ENCODE measurements around the gene ZCCHC7. TPM values are rescaled to one million over a fixed set of nuclear protein-coding genes. Genes with fewer than 3 reads are reported as not detected.
A peak's percentile ranks its signal among the peaks of the same experiment; 100 is the strongest.
"Not testable (repeated sequence)": the region's sequence is repeated elsewhere in the genome, so short reads cannot be mapped to it uniquely, and the experiment has no call there.

Gene ZCCHC7
- total RNA-seq, result 10 to 100 TPM; 12.1 to 19.1 (median 15.6) TPM

DNA sequence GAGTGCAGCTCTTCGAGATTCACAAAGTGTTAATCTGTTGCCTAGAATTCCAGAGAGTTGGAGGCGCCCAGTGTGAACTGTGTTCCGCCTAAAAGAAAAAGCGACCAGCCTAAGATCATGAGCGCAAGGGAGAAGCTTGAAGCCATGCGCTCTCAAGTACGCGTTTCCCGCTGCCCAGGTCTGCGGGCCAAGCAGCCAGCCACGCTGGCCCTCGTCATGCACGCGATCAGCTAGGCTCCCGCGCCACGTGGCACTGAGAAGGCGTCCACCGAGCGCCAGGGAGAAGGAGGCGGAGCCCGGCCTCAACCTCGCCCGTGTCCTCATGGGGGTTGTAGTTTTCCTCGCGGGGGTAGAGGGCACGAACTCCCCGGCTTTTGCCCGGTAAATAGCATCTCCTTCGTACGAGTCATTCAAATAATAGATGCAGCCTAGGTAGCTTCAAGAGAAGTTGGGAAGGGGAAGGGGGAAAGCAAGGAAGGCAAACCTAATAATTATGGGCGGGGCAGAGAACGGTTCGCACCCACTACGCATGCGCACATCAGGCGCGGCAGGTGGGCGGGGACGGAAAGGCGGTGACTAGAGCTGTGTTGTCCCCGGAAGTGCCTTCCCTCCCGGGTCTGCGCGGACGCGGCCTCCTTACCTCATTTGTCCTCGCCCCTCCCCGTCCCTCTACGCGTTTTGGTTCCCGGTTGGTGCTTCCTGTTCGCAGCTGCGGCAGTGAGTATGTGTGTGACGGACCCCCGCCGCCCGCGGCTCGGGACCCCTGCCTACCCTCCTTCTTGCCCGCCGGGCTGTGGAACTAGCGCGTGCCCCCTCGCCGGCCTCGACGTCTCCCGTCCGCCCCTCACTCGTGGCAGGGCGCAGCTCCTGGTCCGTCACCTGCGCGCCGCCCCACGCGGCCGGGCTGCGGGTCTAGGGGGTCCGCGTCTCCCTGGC is at the start of gene ZCCHC7:
Gene ZCCHC7, plus strand, starts transcription at position 668 of the 936 bp plus-strand sequence.
- TF ChIP-seq POLR2A (IDR thresholded peaks at IDR 0.05; ENCODE audit: low read depth), result peak; percentile 53
- peak; percentile 81 to 94 for TF ChIP-seq POLR2AphosphoS5 (IDR thresholded peaks at IDR 0.05)
- TF ChIP-seq, protein P1, sequence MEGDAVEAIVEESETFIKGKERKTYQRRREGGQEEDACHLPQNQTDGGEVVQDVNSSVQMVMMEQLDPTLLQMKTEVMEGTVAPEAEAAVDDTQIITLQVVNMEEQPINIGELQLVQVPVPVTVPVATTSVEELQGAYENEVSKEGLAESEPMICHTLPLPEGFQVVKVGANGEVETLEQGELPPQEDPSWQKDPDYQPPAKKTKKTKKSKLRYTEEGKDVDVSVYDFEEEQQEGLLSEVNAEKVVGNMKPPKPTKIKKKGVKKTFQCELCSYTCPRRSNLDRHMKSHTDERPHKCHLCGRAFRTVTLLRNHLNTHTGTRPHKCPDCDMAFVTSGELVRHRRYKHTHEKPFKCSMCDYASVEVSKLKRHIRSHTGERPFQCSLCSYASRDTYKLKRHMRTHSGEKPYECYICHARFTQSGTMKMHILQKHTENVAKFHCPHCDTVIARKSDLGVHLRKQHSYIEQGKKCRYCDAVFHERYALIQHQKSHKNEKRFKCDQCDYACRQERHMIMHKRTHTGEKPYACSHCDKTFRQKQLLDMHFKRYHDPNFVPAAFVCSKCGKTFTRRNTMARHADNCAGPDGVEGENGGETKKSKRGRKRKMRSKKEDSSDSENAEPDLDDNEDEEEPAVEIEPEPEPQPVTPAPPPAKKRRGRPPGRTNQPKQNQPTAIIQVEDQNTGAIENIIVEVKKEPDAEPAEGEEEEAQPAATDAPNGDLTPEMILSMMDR (IDR thresholded peaks at IDR 0.05), result no peak
- no peak for TF ChIP-seq EP300 (IDR thresholded peaks at IDR 0.05)
- Histone ChIP-seq H3K9me3 (no peaks in the 10 kb centered on the region), H3K36me3 (no peaks in the 10 kb centered on the region), H3K4me1 (peaks cover 9 to 30% (median 20%) of the 10 kb centered on the region in 4 donors), H3K4me3 (peak within 1 kb of the TSS; percentile 59 to 94 (median 90)), H3K27ac (replicated peaks in 1 of 4) (peak within 1 kb of the TSS; percentile 86 to 96 (median 92)), H3K27me3 (no peaks in the 10 kb centered on the region)
- 5% methylated on average over 53 of the region's 82 CpGs for WGBS
- intact Hi-C loops (cut with DNase I), result loop anchor here (2.0 kb wide), 1 partner anchor 39 kb away; no protein-coding TSS in a partner anchor
- peak; percentile 99 for DNase-seq (ENCODE audit: extremely low spot score)

DNA sequence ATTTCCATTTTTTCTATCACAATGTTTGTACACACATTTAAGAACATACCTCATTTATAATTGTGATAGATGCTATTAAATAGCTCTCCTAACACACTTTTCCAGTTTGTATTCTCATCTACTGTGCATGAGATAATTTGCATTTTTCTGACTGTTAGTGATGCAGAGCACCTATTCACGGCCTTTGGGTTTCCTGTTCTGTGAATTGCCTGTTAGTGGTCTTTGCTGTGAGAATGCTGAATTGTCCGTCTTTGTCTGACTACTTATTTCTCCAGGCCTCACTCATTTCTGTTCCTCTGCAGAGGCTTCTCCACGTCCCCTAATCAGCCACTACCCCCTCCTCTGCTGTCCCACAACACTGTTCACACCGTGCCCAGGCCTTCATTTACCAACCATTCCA is 45.6 kb upstream of the ZCCHC7 start:
- H3K36me3 ChIP-seq; DNase-seq (ENCODE audit: extremely low spot score); H3K27me3 ChIP-seq; intact Hi-C loops (cut with DNase I); H3K9me3 ChIP-seq; H3K4me3 ChIP-seq; H3K4me1 ChIP-seq; H3K27ac ChIP-seq (replicated peaks in 1 of 4): not testable (repeated sequence)
- 81% methylated on average over 4 of the region's 4 CpGs for WGBS

DNA sequence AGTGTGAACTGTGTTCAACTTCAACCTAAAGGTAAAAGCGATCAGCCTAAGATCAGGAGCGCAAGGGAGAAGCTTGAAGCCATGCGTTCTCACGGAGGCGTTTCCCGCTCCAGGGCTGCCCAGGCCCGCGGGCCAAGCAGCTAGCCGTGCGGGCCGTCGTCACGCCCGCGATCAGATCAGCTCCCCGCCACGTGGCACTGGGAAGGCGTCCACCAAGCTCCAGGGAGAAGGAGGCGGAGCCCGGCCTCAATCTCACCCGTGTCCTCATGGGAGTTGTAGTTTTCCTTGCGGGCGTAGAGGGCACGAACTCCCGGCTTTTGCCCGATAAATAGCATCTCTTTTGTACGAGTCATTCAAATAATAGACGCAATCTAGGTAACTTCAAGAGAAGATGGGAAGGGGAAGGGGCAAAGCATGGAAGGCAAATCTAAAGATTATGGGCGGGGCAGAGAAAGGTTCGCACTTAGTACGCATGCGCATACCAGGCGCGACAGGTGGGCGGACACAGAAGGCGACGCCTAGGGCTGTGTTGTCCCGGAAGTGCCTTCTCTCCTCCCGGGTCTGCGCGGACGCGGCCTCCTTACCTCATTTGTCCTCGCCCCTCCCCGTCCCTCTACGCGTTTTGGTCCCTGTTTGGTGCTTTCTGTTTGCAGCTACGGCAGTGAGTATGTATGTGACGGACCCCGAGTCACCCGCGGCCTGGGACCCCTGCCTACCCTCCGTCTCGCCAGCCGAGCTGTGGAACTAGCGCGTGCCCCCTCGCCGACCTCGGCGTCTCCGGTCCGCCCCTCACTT is 40.8 kb upstream of the ZCCHC7 start:
- intact Hi-C loops (cut with DNase I), result loop anchor here (2.0 kb wide), 1 partner anchor 41 kb away; the partner anchor contains the start of gene ZCCHC7
- TF ChIP-seq POLR2A (IDR thresholded peaks at IDR 0.05; ENCODE audit: low read depth) (no peak), EP300 (IDR thresholded peaks at IDR 0.05) (no peak), POLR2AphosphoS5 (IDR thresholded peaks at IDR 0.05) (peak; percentile 84 to 93)
- TF ChIP-seq, protein P1 (IDR thresholded peaks at IDR 0.05), result no peak
- peaks cover 12 to 33% (median 24%) of the 10 kb centered on the region in 4 donors for H3K4me1 ChIP-seq
- no peaks in the 10 kb centered on the region for H3K36me3 ChIP-seq
- peak overlapping the region; percentile 84 to 93 (median 90) for H3K27ac ChIP-seq (replicated peaks in 1 of 4)
- H3K9me3 ChIP-seq, result no peaks in the 10 kb centered on the region
- 2% methylated on average over 49 of the region's 63 CpGs for WGBS
- peak overlapping the region; percentile 64 to 97 (median 89) for H3K4me3 ChIP-seq
- DNase-seq (ENCODE audit: extremely low spot score), result peak; percentile 98
- H3K27me3 ChIP-seq, result no peaks in the 10 kb centered on the region

DNA sequence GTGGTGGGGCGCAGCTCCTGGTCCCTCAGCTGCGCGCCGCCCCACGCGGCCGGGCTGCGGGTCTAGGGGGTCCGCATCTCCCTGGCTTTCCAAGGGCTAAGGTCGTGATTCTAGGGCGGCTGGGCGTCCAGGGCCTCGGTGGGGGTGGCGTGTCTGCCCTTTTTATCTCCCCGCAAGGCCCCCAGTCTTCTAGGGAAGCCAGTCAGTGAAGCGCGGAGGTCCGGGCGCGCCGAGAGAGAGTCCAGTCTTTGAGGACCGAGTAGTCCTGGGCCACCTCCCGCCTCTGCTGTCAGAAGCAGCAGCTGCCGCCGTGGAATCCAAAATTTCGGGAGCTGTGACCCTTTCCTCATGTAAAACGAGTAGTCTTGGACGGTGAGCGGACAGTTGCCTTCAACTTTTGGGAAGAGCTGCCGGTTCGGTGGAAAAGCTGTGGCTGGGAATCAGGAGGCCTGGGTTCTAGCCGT is 40.2 kb upstream of the ZCCHC7 start:
- Histone ChIP-seq H3K4me1 (peaks cover 12 to 33% (median 24%) of the 10 kb centered on the region in 4 donors), H3K27ac (replicated peaks in 1 of 4) (peak overlapping the region; percentile 84 to 93 (median 90)), H3K4me3 (peak overlapping the region; percentile 64 to 97 (median 89))
- DNase-seq (ENCODE audit: extremely low spot score); H3K9me3 ChIP-seq; H3K36me3 ChIP-seq; H3K27me3 ChIP-seq: not testable (repeated sequence)
- intact Hi-C loops (cut with DNase I), result loop anchor here (2.0 kb wide), 1 partner anchor 41 kb away; the partner anchor contains the start of gene ZCCHC7
- 8% methylated on average over 6 of the region's 32 CpGs for WGBS

DNA sequence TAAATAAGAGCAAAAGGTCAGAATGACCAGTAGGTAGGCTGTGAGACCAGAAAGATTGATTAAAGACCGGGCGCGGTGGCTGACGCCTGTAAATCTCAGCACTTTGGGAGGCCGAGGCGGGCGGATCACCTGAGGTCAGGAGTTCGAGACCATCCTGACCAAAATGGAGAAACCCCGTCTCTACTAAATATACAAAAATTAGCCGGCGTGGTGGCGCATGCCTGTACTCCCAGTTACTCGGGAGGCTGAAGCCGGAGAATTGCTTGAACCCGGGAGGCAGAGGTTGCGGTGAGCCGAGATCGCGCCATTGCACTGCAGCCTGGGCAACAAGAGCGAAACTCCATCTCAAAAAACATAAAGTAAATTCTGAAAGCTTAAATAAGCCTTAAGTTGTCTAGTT is 38.9 kb upstream of the ZCCHC7 start:
- not testable (repeated sequence) for H3K27ac ChIP-seq (replicated peaks in 1 of 4); H3K27me3 ChIP-seq; H3K36me3 ChIP-seq; H3K9me3 ChIP-seq; H3K4me3 ChIP-seq; DNase-seq (ENCODE audit: extremely low spot score)
- H3K4me1 ChIP-seq, result peaks cover 12 to 33% (median 24%) of the 10 kb centered on the region in 4 donors
- 97% methylated on average over 20 of the region's 20 CpGs for WGBS
- intact Hi-C loops (cut with DNase I), result loop anchor here (2.0 kb wide), 1 partner anchor 39 kb away; the partner anchor contains the start of gene ZCCHC7
